Adrenal gland (tissue), 5 donors: ENCODE data around the gene MCF2L.

Source experiments
- CTCF ChIP-seq, 6 experiments: fragments of 450-650 bp in 4 of 6; fragments of 200-600 bp in 2 of 6; sonication (generic) in 1 of 6; IDR thresholded peaks; 1 replicate in 5 of 6; 2 replicates in 1 of 6; pipeline versions ENCODE4 v1.5.1 to v1.8.0; 2016 to 2021; ENCODE audit warnings: antibody characterized with exemption in 6 of 6, mild to moderate bottlenecking in 2 of 6, moderate library complexity in 1 of 6
- POLR2A ChIP-seq, 2 donors: fragments of 450-650 bp; IDR thresholded peaks; one replicate each; pipeline ENCODE4 v1.6.1; 2017; ENCODE audit warnings: antibody characterized with exemption in 2 of 2, mild to moderate bottlenecking in 2 of 2, moderate library complexity in 1 of 2
- donor health status: DM: no; HTN: no; CAD: no.

- TF ChIP-seq CTCF (IDR thresholded peaks at IDR 0.05) (no peak), POLR2A (IDR thresholded peaks at IDR 0.05) (no peak)
These were observed 16.1 kb upstream of the MCF2L start for GRCh38 chr13:112952759-112953551.
